Stimulated activated CD4-positive, alpha-beta T cell treated with anti-CD3 and anti-CD28 coated beads, Interleukin-12 subunit alpha, Interleukin-12 subunit beta, amount 100 ng/mL, for 48 hours (primary cell): ENCODE data around the gene USP10.

Source experiments
- DNase-seq, 3 donors: peaks; one replicate each; pipeline ENCODE4 v3.0.0-alpha.2; 2020; ENCODE audit warnings: low read depth in 2 of 3, low spot score in 1 of 3

USP10 gene

DNA sequence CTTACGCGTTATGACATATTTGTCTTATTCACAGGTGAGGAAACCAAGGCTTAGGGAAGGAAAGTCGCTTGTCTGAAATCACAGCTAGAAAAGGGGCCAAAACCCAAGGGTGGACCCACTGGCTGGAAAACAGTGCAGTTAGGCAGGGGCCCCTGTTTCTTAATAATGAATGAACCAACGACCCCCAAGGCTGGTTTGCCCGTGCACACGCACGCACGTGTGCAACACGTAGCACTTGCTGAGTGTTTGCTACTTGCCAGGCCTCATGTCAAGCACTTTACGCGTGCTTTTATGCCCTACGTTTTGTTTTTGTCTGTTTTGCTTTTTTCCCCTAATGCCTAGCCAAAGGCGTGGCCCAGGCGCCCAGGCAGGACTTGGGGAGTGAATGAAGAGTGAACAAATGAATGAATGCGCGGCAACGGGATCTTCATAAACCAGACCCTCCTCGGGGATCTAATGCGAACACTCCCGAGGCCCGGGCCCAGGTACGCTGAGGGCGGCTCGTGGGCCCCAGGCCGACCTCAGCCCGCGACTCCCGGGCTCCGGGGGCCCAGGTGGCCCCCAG, 571 bp upstream of the USP10 start:
- peak; percentile 5 to 7 (median 7) for DNase-seq

DNA sequence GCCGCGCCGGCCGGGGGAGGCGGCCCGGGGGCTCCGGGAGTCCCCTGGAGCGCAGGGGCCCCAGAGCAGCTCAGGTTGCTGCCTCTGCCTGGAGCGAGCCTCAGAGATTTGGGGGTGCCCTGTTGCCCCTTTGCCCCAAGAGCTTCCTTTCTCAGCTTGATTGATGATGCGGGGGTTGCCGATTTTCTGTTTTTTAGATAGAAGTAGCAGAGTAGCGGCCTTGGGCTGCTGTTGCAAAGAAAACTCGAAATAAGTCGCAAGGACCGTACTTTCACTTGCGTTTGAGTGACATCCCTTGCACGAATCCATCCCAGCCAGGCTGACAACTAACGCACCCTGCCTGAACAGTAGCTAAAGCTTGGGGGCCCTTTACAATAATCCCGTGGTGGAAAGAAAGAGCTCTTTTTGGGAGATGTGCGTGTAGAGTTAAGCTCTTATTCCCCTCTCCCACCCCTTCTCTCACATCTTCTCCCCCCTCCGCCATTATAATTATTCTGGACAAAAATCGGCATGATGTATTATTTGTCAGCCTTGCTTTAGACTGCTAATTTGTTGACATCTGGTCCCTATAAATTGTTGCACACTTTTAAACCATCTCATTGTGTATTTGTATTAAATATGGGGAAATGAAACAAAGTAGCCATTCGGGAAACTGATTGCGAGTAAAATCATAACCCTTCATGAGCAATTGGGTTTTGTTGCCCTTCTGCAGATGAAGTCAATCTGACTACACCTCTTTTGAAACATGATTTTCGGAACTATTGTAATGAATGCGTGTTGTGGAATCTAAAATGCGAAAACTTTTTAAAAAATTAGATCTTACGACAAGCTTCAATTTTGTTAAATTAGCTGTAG, 873 bp downstream of the USP10 start:
- DNase-seq = peak in 1 of 3 donors; percentile 12

DNA sequence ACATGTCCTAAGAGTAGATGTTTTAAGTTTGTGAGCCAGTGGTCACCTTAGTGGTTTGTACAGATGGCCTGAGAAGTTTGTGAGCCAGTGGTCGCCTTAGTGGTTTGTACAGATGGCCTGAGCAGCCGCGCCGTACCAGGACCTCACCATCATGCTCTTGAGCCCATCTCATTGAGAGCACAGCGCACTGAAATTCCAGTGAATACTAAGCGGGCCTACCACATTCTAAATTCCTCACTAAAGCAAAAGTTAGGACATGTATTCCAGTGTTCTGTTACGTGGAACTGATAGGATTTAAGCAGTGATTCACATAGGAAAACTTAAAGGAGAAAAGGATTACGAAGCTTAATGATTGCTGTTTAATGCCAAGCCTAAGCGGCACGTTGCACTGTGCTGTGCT, 3.9 kb downstream of the USP10 start:
- no peak for DNase-seq

DNA sequence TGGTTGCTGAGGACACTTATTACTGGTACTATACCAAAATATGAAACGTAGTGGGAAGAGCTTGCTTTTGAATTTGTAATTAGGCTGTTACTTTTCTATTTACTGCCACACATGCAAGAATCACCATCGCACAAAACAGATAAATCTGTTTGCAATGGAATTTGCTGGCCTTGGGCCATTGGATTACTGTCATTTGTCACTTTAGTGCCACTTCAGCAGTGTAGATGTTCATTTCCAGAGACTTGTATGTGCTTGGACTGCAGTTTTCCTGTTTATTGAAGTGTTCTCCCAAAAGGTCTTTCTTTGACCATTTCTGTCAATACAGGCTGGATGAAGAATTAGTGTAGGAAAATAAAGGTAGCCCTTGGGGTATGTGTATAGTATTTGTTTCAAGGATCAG, 4.5 kb downstream of the USP10 start:
- no peak for DNase-seq

DNA sequence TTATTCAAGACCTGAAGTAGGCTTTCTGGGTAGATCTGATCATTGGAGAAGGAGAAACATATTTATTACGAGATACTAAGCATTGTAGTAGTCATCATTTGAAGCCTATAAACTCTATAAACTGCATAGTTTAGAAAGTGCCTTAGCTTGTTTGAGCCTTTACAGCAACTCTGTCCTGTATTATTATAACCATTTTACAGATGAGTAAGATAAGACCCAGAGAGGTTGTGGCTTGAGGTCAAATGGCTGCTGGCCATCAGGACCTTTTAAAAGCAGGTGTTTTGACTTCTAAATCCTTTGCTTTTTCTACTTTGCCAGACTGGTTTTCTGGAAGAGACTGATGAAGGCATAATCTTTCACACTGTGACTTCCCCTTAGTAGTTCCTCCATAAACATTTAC, 7.1 kb downstream of the USP10 start:
- no peak for DNase-seq

DNA sequence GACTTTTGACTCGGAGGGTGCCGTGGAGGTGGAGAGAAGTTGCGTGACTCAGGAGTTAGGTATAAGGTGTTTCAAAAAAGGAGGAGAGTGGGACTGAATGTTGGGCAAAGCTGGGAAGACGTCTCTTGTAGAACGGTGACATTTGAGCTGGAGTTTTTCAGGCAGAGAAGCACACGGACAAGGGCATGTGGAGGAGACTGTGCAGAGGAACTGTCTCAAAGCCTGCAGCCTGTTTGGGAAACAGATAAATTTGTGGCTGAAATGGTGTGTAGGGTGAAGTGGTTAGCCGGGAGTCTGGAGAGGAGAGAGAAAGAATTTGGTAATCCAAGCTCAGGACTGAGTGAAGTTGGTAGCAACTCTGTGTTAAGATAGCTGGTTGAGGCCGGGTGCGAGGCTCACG, 9.8 kb downstream of the USP10 start:
- no peak for DNase-seq

DNA sequence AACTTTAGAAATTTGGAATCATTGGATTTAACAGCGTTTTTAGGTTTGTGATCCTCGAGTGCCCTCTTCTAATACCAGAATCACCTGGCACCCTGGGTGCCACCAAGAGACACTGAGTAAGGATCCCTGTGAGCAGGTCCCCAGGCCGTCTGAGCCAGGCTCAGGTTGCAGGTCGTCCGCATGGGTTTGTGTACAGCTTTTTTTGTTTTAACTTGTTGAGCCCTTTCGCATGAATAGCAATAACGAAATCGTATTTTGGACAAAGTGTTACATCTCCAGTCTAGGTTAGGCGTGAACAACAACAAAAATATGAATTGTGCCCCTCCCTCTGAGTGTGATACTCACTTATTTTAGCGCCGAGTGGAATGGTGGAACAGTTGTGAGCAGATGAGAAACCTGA, 10.9 kb downstream of the USP10 start:
- no peak for DNase-seq

DNA sequence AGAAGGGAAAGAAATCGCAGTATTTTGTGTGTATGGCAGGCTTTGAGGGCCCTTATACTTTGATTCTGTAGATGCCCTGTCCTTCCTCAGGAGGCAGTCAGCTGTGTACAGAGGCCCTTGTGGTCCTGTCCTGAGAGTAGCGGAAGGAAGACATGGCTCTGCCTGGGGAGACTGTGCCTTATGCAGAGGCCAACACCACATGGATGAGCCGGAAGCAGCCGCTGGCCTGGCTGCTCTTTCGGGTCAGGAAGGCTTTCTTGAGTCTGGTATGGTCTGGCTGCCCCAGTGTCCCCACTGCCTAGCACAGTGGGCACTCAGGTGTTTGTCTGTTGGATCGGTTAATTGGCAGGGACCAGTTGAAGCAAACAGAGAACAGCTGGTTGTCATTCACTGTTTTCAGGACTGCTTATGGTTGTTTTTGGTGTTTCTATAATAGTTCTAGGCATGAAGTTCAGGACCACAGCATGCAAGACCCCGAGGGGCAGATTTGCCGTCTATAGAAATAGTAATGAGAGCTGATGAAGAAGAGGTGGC, 12.4 kb downstream of the USP10 start:
- DNase-seq = no peak

DNA sequence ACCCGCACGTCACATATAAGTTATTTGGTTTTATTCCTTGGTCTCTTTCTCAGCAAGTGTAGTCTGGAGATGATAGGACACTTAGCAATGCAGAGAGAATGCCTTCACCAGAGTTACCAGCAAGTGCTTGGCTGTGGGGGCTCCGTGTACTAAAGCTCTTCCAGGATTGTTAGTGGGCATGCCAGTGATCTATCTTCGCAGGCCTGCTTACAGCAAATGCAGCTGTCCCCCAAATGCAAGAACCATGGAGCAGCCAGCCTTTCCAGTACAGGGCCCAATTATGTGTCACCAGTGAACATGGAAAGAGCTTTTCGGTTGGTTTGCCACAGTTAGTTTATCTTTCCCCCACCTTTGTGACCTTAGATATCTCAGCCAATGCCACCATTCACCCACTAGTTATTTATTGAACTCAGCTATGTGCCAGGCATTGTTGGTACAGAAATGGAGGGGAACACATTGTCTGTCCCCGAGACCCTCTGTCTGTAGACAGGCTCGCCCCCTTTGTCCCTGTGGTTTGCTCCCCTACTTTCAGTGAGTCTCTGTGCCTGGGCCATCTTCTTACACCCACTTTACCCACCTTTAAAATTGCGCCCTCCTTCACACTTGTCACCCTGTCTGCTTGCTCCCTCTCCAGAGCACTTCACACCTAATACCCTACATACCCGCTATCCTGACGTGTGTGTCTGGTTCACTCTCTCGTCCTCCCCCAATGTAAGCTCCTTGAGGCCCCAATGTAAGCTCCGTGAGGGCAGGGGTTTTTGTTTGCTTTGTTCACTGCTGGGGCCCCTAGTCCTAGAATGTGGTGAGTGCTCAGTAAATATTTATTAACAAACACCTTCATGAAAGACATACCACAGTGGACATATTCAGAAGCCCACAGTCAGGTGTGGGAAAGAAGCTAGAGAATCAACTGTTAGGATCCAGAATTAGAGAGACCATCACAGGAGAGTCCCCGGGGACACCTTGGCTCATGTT, 13.3 kb downstream of the USP10 start:
- DNase-seq = no peak

DNA sequence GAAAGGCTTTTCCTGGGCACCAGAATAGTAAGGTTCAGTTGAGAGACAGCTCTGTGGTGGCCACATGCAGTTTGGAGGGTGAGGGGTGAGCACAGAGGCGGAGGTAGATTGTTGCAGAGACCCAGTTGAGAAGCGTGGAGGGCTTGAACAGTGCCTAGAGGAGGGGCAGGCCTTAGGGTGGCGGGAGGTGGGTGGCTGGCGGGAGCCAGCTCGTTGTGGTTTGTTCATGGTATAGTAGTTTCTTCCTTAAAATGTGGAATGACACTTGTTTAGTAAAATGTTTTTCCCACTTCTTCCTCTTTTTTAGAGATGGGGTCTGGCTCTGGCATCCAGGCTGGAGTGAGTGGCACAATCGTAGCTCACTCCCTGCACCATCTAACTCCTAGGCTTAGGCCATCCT, 14.2 kb downstream of the USP10 start:
- no peak for DNase-seq

DNA sequence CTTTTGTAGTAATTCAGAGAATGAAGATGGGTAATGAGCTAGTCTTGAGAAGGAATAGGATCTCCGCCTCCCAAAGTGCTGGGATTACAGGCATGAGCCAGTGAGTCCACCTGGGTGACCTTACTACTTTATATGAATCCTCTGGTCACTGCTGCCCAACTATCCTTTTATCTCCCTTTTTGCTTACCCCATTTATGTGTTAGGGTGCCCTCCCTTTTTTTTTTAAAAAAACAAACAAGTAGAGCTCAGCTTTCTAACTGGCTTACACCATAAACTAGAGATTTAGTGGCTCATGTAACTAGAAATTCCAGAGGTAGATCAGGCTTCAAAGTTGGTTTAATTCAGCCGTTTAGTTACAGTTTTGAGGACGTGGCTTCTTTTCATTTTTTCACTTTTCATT, 15.6 kb downstream of the USP10 start:
- no peak for DNase-seq

DNA sequence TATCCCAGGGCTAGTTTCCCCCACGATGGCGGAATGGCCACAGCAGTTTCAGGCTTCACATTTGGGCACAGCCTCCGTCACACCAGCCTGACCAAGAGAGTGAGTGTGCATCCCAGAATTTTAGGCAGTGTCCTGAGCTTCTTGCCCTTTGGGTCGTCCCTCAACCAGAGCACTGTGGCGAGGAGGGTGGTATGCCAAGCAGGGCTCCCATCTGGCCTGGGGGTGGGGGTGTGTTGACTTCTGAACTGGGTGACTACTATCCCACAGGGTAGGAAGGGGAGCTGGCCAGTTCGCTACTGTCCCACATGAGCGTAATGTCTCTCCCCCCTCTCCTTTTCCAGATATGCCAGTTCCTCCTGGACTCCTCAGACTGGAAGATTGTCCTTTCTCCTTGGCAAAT, 16.1 kb downstream of the USP10 start:
- no peak for DNase-seq

DNA sequence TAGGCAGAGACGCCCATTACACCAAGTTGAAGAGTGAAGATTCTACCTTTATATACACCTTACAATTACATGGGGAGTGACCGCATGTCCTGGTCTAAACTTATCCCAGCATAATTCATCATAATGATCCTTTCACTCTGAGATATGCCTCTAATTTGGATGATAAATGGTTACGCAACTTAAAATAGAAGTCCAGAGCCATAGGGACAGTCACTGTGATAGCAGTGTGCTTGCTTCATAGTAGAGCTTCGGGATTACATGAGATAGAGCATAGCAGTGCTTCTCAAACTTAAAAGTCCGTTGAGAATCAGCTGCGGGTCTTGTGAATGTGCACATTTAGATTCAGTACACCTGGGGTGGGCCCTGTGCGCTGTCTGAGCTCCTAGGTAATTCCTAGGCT, 16.9 kb downstream of the USP10 start:
- DNase-seq = no peak

DNA sequence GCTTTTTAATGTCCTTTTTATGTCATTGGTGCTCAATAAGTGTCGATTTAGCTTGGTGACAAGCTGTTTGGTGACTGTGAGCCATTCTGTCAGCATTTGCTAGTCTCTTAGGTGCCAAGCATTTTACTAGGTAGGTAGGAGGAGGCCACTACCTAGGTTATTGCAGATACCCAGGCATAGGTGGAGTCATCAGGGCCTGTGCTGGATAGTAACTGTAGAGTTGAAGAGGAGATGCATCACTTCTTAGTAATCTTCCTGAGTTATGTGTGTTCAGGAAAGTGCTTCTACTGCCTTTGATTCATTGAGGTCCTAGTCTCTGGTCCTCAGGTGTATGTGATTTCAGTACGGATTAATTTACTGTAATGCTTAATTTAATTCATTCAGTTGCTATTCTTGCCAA, 17.7 kb downstream of the USP10 start:
- no peak for DNase-seq

DNA sequence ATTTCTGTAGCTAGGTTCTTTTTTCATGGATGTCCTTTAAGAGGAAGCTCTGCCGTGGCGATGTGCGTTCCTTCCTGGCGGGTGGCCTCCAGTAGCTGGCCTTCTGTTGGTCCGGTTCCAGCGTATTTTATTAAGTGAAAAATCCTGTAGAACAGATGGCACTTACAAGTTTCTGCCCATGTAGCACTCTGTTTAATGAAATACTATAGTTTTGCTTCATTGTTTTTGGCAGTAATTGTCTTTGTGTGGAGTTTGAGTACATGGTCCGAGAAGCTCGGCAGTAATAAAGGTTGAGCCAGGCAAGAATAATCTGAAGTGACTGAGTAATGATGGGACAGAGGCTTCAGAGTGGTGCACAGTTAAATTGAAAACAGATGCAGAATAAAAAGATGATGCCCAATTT, 20.4 kb downstream of the USP10 start:
- no peak for DNase-seq

DNA sequence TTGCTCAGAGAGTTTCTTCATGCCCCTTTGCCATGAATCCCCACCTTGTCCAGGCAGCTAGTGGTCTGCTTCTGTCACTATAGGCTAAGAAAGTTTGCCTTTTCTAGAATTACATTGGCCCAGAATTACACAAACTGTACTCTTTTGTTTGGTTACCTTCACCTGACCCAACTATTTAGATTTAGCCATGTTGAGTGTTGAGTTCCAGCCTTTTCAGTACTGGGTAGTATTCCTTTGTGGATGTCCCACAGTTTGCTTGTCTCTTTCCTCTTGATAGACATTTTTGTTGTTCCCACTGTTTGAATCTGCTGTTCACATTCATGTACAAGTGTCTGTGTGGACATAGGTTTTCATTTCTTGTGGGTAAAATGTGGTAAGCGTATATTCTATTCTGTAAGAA, 22.3 kb downstream of the USP10 start:
- DNase-seq = no peak

DNA sequence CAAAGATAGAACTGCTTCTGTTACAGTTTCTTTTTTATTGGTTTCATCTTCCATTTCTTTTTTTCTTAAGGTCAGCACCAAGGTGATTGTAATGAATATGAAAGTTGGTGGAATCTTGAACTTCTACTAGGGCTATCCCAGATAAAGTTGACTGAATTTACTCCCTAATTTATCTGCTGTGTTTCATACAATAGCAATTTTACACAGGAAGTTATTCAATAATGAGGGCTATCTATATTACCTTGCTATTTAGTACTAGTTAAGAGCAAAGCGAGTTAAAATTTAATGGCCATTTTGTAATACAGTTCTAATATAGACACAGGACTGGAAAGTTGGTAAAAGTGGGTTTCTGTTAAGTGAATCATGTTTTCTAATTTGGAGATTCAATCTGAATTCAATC, 24.1 kb downstream of the USP10 start:
- no peak for DNase-seq

DNA sequence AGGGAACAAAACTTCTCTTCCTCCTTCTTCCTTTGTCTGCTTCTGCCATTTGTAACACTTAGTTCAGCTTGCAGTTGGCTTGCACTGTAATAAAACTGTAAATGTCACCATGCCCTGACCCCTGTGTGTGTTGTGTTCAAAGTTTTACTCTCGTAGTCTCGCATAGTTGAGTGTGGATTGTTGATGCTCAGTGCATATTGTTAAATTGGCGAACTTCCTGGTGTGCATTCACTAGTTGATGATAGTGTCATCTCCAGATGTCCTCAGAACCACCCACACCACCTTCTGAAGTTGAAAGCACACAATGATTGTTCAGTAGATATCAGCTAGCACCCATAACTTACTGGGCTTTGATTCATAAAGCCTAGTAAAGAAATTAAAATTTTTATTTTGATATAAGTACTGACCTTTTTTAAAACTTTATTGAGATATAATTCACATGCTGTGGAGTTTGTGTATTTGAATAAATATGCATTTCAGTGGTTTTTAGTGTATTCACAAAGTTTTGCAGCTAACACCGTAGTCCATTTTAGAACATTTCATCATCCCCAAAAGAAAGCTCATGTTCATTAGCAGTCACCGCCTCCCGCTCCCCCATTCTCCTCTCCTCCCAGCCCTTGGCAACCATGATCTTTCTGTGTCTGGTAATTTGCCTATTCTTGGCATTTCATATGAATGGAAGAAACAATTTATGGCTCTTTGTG, 25.0 kb downstream of the USP10 start:
- DNase-seq = peak in 1 of 3 donors; percentile 19

DNA sequence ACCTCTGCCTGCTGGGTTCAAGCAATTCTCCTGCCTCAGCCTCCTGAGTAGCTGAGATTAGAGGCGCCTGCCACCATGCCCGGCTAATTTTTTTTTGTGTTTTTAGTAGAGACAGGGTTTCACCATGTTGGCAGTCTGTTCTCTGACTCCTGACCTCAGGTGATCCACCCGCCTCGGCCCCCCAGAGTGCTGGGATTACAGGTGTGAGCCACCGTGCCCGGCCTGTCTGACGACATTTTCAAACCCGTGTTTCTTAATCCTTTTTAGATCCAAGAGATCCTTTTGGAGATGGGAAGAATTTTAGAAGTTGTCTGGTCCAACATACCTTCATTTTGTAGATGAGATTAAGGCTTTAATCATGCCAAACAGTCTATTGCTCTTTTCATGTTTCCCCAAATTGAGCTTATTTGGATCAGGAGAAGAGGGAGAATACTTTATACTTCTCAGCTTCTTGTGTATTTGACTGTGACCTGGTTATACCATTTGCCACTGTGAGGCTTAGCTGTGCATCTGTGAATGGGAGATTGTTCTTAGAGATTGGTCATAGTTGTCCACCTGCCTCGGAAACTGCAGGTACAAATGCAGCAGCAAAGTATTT, 25.8 kb downstream of the USP10 start:
- DNase-seq = no peak

DNA sequence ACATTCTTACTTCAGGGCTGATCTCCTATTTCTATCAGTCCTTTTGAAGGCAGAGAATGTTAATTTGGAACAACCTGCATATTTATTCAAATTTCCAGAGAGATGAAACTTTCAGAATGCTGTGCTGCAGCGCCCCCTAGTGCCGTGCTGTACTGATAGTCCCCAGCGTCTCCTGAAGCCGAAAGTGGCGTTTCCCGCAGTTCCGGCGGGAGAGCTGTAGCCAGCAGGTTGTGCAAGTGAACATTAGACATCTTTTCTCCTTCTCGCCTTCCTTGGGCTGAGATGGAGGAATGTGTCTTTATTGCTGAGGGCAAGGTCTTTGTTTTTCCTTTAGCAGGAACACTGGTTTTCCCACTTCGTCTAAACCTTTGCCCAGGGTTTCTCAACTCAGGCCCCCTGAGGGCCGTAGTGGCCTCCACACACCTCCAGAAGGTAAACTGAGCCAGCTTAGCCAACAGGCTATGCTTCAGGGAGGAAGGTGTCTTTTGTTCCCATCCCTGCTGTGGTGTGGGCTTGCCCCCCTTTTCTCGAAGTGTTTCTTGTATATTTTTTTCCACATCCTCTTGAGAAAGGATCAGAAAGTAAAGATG, 26.4 kb downstream of the USP10 start:
- DNase-seq = peak; percentile 58 to 83 (median 75)
